Activated naive CD4-positive, alpha-beta T cell treated with anti-CD3 and anti-CD28 coated beads, Interleukin-2, amount 10 ng/mL, durations not matched to agents 7 days and 5 days (primary cell): Measurements from ENCODE around the gene PEX11G.

Experiments
- CTCF ChIA-PET: fragments of 350-600 bp; sonication (Branson Sonifier 250); formaldehyde crosslinking; loops from one replicate; lab custom pipeline; 2021; ENCODE audit warnings: antibody characterized with exemption; lab: Charles Lee
- DNase-seq: peaks from one replicate; pipeline ENCODE4 v3.0.0-alpha.2; 2020
- H3K27ac Mint-ChIP-seq: one replicate; pipeline ENCODE4 v1.8.0; 2021; ENCODE audit warnings: mild to moderate bottlenecking, moderate library complexity, mixed read lengths
- H3K27me3 Mint-ChIP-seq: one replicate; pipeline ENCODE4 v1.8.0; 2021; ENCODE audit warnings: mild to moderate bottlenecking, mixed read lengths
- H3K36me3 Mint-ChIP-seq: one replicate; pipeline ENCODE4 v1.8.0; 2021; ENCODE audit warnings: mixed read lengths
- H3K4me1 Mint-ChIP-seq: one replicate; pipeline ENCODE4 v1.8.0; 2021; ENCODE audit warnings: mixed read lengths
- H3K4me3 Mint-ChIP-seq: one replicate; pipeline ENCODE4 v1.8.0; 2021; ENCODE audit warnings: mild to moderate bottlenecking, moderate library complexity, mixed read lengths
- H3K9me3 Mint-ChIP-seq: one replicate; pipeline ENCODE4 v1.8.0; 2021; ENCODE audit warnings: mixed read lengths

The PEX11G gene

GRCh38 chr19:7488736-7489353 lies at the start of gene PEX11G:
TSS of gene PEX11G (minus strand) at chr19:7489035. CDS start at chr19:7489010, 25 bp downstream.
- peaks cover 4% of the 10 kb centered on the region for H3K27me3 Mint-ChIP-seq
- H3K27ac Mint-ChIP-seq = peak within 1 kb of the TSS; percentile 86
- peaks cover 23% of the 10 kb centered on the region for H3K4me1 Mint-ChIP-seq
- H3K4me3 Mint-ChIP-seq = peak within 1 kb of the TSS; percentile 73
- DNase-seq = peak; percentile 92
- CTCF ChIA-PET = interaction anchor here (1.0 kb wide), 1 partner anchor 192 kb away, joined by 4 read pairs; the partner anchor contains the start of gene TRAPPC5
- H3K36me3 Mint-ChIP-seq = no peaks in the 10 kb centered on the region
- no peaks in the 10 kb centered on the region for H3K9me3 Mint-ChIP-seq

GRCh38 chr19:7535998-7536695 lies 47.3 kb upstream of the PEX11G start:
- Mint-ChIP-seq H3K4me3 (peak overlapping the region; percentile 94), H3K9me3 (no peaks in the 10 kb centered on the region), H3K27me3 (no peaks in the 10 kb centered on the region), H3K4me1 (peaks cover 25% of the 10 kb centered on the region), H3K27ac (peak overlapping the region; percentile 77), H3K36me3 (peaks cover 23% of the 10 kb centered on the region)
- CTCF ChIA-PET = interaction anchor here (1.2 kb wide), 1 partner anchor 13 kb away, joined by 3 read pairs; no protein-coding TSS in a partner anchor
- no peak for DNase-seq

- CTCF ChIA-PET = interaction anchor here (1.2 kb wide), 1 partner anchor 12 kb away, joined by 3 read pairs; no protein-coding TSS in a partner anchor
- Mint-ChIP-seq H3K27ac (peak within 1 kb of the TSS; percentile 87), H3K4me3 (peak within 1 kb of the TSS; percentile 94), H3K36me3 (peaks cover 20% of the 10 kb centered on the region), H3K4me1 (peaks cover 25% of the 10 kb centered on the region), H3K9me3 (no peaks in the 10 kb centered on the region), H3K27me3 (no peaks in the 10 kb centered on the region)
- DNase-seq = peak; percentile 95
These were observed 46.5 kb upstream of the PEX11G start, which contains the start of gene PNPLA6 for GRCh38 chr19:7535047-7535997. TSS of gene PNPLA6 (plus strand) at chr19:7535717. CDS start at chr19:7535789, 72 bp downstream.

- no peak for DNase-seq
- H3K27me3 Mint-ChIP-seq = no peaks in the 10 kb centered on the region
- CTCF ChIA-PET = interaction anchor here (1.2 kb wide), 1 partner anchor 11 kb away, joined by 3 read pairs; no protein-coding TSS in a partner anchor
- H3K9me3 Mint-ChIP-seq = no peaks in the 10 kb centered on the region
- H3K27ac Mint-ChIP-seq = peak overlapping the region; percentile 87
- peak overlapping the region; percentile 94 for H3K4me3 Mint-ChIP-seq
- H3K4me1 Mint-ChIP-seq = peaks cover 25% of the 10 kb centered on the region
- peaks cover 16% of the 10 kb centered on the region for H3K36me3 Mint-ChIP-seq
These were observed 45.8 kb upstream of the PEX11G start for GRCh38 chr19:7534531-7535046.

GRCh38 chr19:7533925-7534480 lies 45.2 kb upstream of the PEX11G start:
- Mint-ChIP-seq H3K4me3 (peak overlapping the region; percentile 94), H3K9me3 (no peaks in the 10 kb centered on the region), H3K27me3 (no peaks in the 10 kb centered on the region), H3K36me3 (peaks cover 16% of the 10 kb centered on the region), H3K4me1 (peaks cover 25% of the 10 kb centered on the region), H3K27ac (peak overlapping the region; percentile 87)
- CTCF ChIA-PET = no interaction called here
- peak; percentile 90 for DNase-seq

- H3K4me1 Mint-ChIP-seq = peaks cover 25% of the 10 kb centered on the region
- peaks cover 10% of the 10 kb centered on the region for H3K36me3 Mint-ChIP-seq
- H3K9me3 Mint-ChIP-seq = no peaks in the 10 kb centered on the region
- CTCF ChIA-PET = no interaction called here
- H3K27ac Mint-ChIP-seq = peak overlapping the region; percentile 75
- peak overlapping the region; percentile 94 for H3K4me3 Mint-ChIP-seq
- DNase-seq = no peak
- H3K27me3 Mint-ChIP-seq = no peaks in the 10 kb centered on the region
These were observed 44.5 kb upstream of the PEX11G start for GRCh38 chr19:7533281-7533885.

GRCh38 chr19:7529610-7530490 lies 41.0 kb upstream of the PEX11G start:
- Mint-ChIP-seq H3K36me3 (peaks cover 2% of the 10 kb centered on the region), H3K4me1 (peaks cover 10% of the 10 kb centered on the region), H3K4me3 (no peak overlapping the region), H3K27me3 (no peaks in the 10 kb centered on the region), H3K27ac (no peak overlapping the region), H3K9me3 (no peaks in the 10 kb centered on the region)
- CTCF ChIA-PET = no interaction called here
- DNase-seq = no peak

- no peak overlapping the region for H3K27ac Mint-ChIP-seq
These were observed 40.4 kb upstream of the PEX11G start for GRCh38 chr19:7529246-7529600.

GRCh38 chr19:7528522-7529245 lies 39.8 kb upstream of the PEX11G start:
- Mint-ChIP-seq H3K4me3 (no peak overlapping the region), H3K9me3 (no peaks in the 10 kb centered on the region), H3K4me1 (peaks cover 5% of the 10 kb centered on the region), H3K27ac (no peak overlapping the region), H3K27me3 (no peaks in the 10 kb centered on the region), H3K36me3 (peaks cover 2% of the 10 kb centered on the region)
- CTCF ChIA-PET = no interaction called here
- DNase-seq = no peak

More at GRCh38 chr19:7529246-7529600, 40.4 kb upstream of the PEX11G start:
- Mint-ChIP-seq H3K4me1 (peaks cover 5% of the 10 kb centered on the region), H3K4me3 (no peak overlapping the region), H3K9me3 (no peaks in the 10 kb centered on the region), H3K36me3 (peaks cover 2% of the 10 kb centered on the region), H3K27me3 (no peaks in the 10 kb centered on the region)
- CTCF ChIA-PET = no interaction called here
- DNase-seq = no peak

- Mint-ChIP-seq H3K9me3 (no peaks in the 10 kb centered on the region), H3K4me1 (peaks cover 9% of the 10 kb centered on the region), H3K4me3 (no peak overlapping the region), H3K27me3 (no peaks in the 10 kb centered on the region), H3K27ac (no peak overlapping the region), H3K36me3 (peaks cover 2% of the 10 kb centered on the region)
- DNase-seq = no peak
- CTCF ChIA-PET = no interaction called here
These were observed 39.3 kb upstream of the PEX11G start for GRCh38 chr19:7528192-7528519.

- CTCF ChIA-PET = no interaction called here
- Mint-ChIP-seq H3K4me1 (peaks cover 5% of the 10 kb centered on the region), H3K9me3 (no peaks in the 10 kb centered on the region), H3K27ac (no peak overlapping the region), H3K27me3 (no peaks in the 10 kb centered on the region), H3K4me3 (no peak overlapping the region), H3K36me3 (peaks cover 2% of the 10 kb centered on the region)
- no peak for DNase-seq
These were observed 38.8 kb upstream of the PEX11G start for GRCh38 chr19:7527516-7528191.
